K562 (cell line): Measurements from ENCODE around the gene ANKRD13B. TPM values are rescaled to one million over a fixed set of nuclear protein-coding genes. Genes with fewer than 3 reads are reported as not detected.

Experiments used
- ATF1 ChIP-seq, 2 experiments: fragments of 450-650 bp in 1 of 2; IDR thresholded peaks; 2 replicates each; pipeline ENCODE4 v1.6.1; 2016; ENCODE audit warnings: missing compliant biosample characterization in 1 of 2, missing genetic modification characterization in 1 of 2
- ESRRB ChIP-seq: fragments of 250-450 bp; sonication (Bioruptor Pico); IDR thresholded peaks from 2 replicates; pipeline ENCODE4 v1.5.0; 2020; ENCODE audit warnings: mild to moderate bottlenecking, moderate library complexity, borderline replicate concordance
- HBP1 ChIP-seq: fragments of 450-650 bp; formaldehyde crosslinking; IDR thresholded peaks from 2 replicates; pipeline ENCODE4 v1.4.0; 2022; ENCODE audit warnings: missing genetic modification characterization
- ID3 ChIP-seq, 2 experiments: fragments of 250-450 bp in 1 of 2; fragments of 450-650 bp in 1 of 2; sonication (Bioruptor Pico) in 1 of 2; IDR thresholded peaks; 2 replicates each; pipeline versions ENCODE4 v1.6.1 to v1.8.0; 2016 to 2021; ENCODE audit warnings: mild to moderate bottlenecking in 2 of 2, moderate library complexity in 2 of 2, missing compliant biosample characterization in 1 of 2, missing genetic modification characterization in 1 of 2
- KLF10 ChIP-seq: fragments of 250-450 bp; sonication (Bioruptor Pico); IDR thresholded peaks from 2 replicates; pipeline ENCODE4 v1.6.1; 2021; ENCODE audit warnings: matching md5 sums
- MTA2 ChIP-seq: fragments of 450-650 bp; IDR thresholded peaks from 2 replicates; pipeline ENCODE4 v1.6.1; 2016; ENCODE audit warnings: low read depth
- PRPF4 ChIP-seq: fragments of 200-400 bp; formaldehyde crosslinking; IDR thresholded peaks from one replicate; pipeline ENCODE4 v1.6.1; 2017; ENCODE audit warnings: low read length, low read depth, mild to moderate bottlenecking; ENCODE audit not compliant: insufficient read depth, poor library complexity, severe bottlenecking
- RNF2 ChIP-seq: sonication (generic); IDR thresholded peaks from 2 replicates; pipeline ENCODE4 v1.6.1; 2016
- SFPQ ChIP-seq: fragments of 200-400 bp; formaldehyde crosslinking; IDR thresholded peaks from 2 replicates; pipeline ENCODE4 v1.6.1; 2017; ENCODE audit warnings: mild to moderate bottlenecking, low read depth, low read length, moderate library complexity
- SLC30A9 ChIP-seq: fragments of 250-450 bp; sonication (Bioruptor Pico); IDR thresholded peaks from 2 replicates; pipeline ENCODE4 v1.8.0; 2022; ENCODE audit warnings: mild to moderate bottlenecking, moderate library complexity
- SOX6 ChIP-seq: fragments of 450-650 bp; IDR thresholded peaks from 2 replicates; pipeline ENCODE4 v1.6.1; 2014; ENCODE audit warnings: mild to moderate bottlenecking
- ZBTB26 ChIP-seq: fragments of 450-650 bp; formaldehyde crosslinking; IDR thresholded peaks from 2 replicates; pipeline ENCODE4 v1.4.0; 2022; ENCODE audit warnings: missing genetic modification characterization
- ZBTB49 ChIP-seq: sonication (generic); formaldehyde crosslinking; IDR thresholded peaks from 2 replicates; pipeline ENCODE4 v1.8.0; 2022; ENCODE audit warnings: missing genetic modification reagents, mild to moderate bottlenecking, borderline replicate concordance
- ZFP1 ChIP-seq: fragments of 450-650 bp; formaldehyde crosslinking; IDR thresholded peaks from 2 replicates; pipeline ENCODE4 v1.4.0; 2020; ENCODE audit warnings: mild to moderate bottlenecking, mixed read lengths
- ZNF586 ChIP-seq: fragments of 450-650 bp; formaldehyde crosslinking; conservative IDR thresholded peaks from 2 replicates; pipeline ENCODE4 v1.4.0; 2020; ENCODE audit warnings: mild to moderate bottlenecking, moderate library complexity
- ZNF639 ChIP-seq, 2 experiments: fragments of 200-800 bp in 1 of 2; sonication (Bioruptor generic) in 1 of 2; sonication (generic) in 1 of 2; formaldehyde crosslinking in 1 of 2; IDR thresholded peaks in 1 of 2; conservative IDR thresholded peaks in 1 of 2; 2 replicates each; pipeline versions ENCODE4 v1.5.0 to v1.6.1; 2016 to 2020; ENCODE audit warnings: missing compliant biosample characterization in 1 of 2, missing genetic modification characterization in 1 of 2, missing genetic modification reagents in 1 of 2
- polyA plus RNA-seq, 8 experiments: library from polyadenylated mRNA; depleted of rRNA in 4 of 8; stranded (reverse) in 5 of 8; unstranded in 3 of 8; fragments of >200 nt; fragmentation: Nextera tagmentation in 2 of 8; fragmentation: Illumina TruSeq in 1 of 8; extraction: Ambion mirVana in 2 of 8; extraction: Trizol in 1 of 8; gene quantifications; 2 replicates each; pipeline versions ENCODE4 v1.2.1 to v1.2.3, GENCODE V29; 2011 to 2014; ENCODE audit warnings: inconsistent platforms in 1 of 8, missing spikeins in 1 of 8
- total RNA-seq, 7 experiments: library from RNA; depleted of rRNA in 6 of 7; stranded (reverse); fragments of >200 nt in 6 of 7; fragmentation: Illumina TruSeq in 2 of 7; extraction: Trizol in 2 of 7; gene quantifications; 2 replicates each; pipeline versions ENCODE4 v1.2.1 to v1.2.3, GENCODE V29; 2011 to 2021; ENCODE audit warnings: low replicate concordance in 1 of 7

ANKRD13B gene
- total and polyA plus RNA-seq, 9 of the 15 experiments (the other 6 are each of a cell fraction or from before 2014, with no cell fraction given) = 0.15 to 28.1 (median 4.6) TPM

- TF ChIP-seq SFPQ (no peak), ATF1 (CRISPR knock-in tag; IDR thresholded peaks at IDR 0.05) (peak; percentile 53; the same call in 1 of the 2 replicates), ATF1 (tag; IDR thresholded peaks at IDR 0.05) (no peak), SLC30A9 (no peak), ZBTB49 (CRISPR knock-in tag) (0 out of 2 replicates have a peak, but pooled peaks have one; percentile 60), ZBTB26 (CRISPR knock-in tag) (no peak), RNF2 (no peak), SOX6 (no peak), ESRRB (no peak), ZFP1 (CRISPR knock-in tag) (no peak), ZNF586 (CRISPR knock-in tag) (no peak), MTA2 (no peak), PRPF4 (no peak), ID3 (CRISPR knock-in tag; IDR thresholded peaks at IDR 0.05) (no peak), ID3 (tag; IDR thresholded peaks at IDR 0.05) (no peak), KLF10 (CRISPR knock-in tag) (no peak), HBP1 (no peak), ZNF639 (CRISPR knock-in tag; conservative IDR thresholded peaks at IDR 0.05 in 1 of 2, IDR thresholded peaks at IDR 0.05 in 1 of 2) (peak; percentile 37 to 97; a peak in 2 of 4 replicates)
These were observed 923 bp downstream of the ANKRD13B start (continued) for GRCh38 chr17:29593591-29594518.
